GM19351 (cell line): ENCODE data around the gene CDIPT.
"Not testable (repeated sequence)": the region's sequence is repeated elsewhere in the genome, so short reads cannot be mapped to it uniquely, and the experiment has no call there.

Source experiments
- ATAC-seq: cut with Tn5 transposase; IDR thresholded peaks from one replicate; pipeline ENCODE4 v1.9.1; 2021; ENCODE audit warnings: mild to moderate bottlenecking, moderate library complexity; ENCODE audit not compliant: unreplicated experiment

The CDIPT gene

GRCh38 chr16:29862884-29863668, at the start of gene CDIPT:
Gene CDIPT, minus strand, starts transcription at chr16:29863226. Its CDS starts 369 bp downstream, at chr16:29862857.
- ATAC-seq = peak; percentile 91

- ATAC-seq = no peak
Measured at GRCh38 chr16:29912087-29912486, 49.1 kb upstream of the CDIPT start.

- no peak for ATAC-seq
Measured at GRCh38 chr16:29911676-29912010, 48.6 kb upstream of the CDIPT start.

- no peak for ATAC-seq
Measured at GRCh38 chr16:29910819-29911675, 48.0 kb upstream of the CDIPT start.

GRCh38 chr16:29909851-29910250, 46.8 kb upstream of the CDIPT start:
- not testable (repeated sequence) for ATAC-seq

GRCh38 chr16:29909391-29909790, 46.4 kb upstream of the CDIPT start:
- no peak for ATAC-seq

GRCh38 chr16:29908719-29909220, 45.7 kb upstream of the CDIPT start:
- no peak for ATAC-seq

- ATAC-seq = no peak
Measured at GRCh38 chr16:29907973-29908372, 44.9 kb upstream of the CDIPT start.

GRCh38 chr16:29906520-29907244, 43.7 kb upstream of the CDIPT start:
- no peak for ATAC-seq

GRCh38 chr16:29905668-29906067, 42.6 kb upstream of the CDIPT start:
- no peak for ATAC-seq

GRCh38 chr16:29904947-29905346, 41.9 kb upstream of the CDIPT start:
- no peak for ATAC-seq

- ATAC-seq = no peak
Measured at GRCh38 chr16:29903590-29903989, 40.6 kb upstream of the CDIPT start.

GRCh38 chr16:29901607-29901945, 38.5 kb upstream of the CDIPT start:
- ATAC-seq = no peak

GRCh38 chr16:29900888-29901606, 38.0 kb upstream of the CDIPT start:
- no peak for ATAC-seq

GRCh38 chr16:29900102-29900887, 37.3 kb upstream of the CDIPT start, which contains the start of gene ASPHD1:
Gene ASPHD1, plus strand, starts transcription at chr16:29900488. Its CDS starts 484 bp downstream, at chr16:29900972.
- no peak for ATAC-seq

- no peak for ATAC-seq
Measured at GRCh38 chr16:29899516-29900101, 36.6 kb upstream of the CDIPT start, which contains the start of gene SEZ6L2. Gene SEZ6L2, minus strand, starts transcription at chr16:29899550. Its CDS starts 531 bp downstream, at chr16:29899019.

- no peak for ATAC-seq
Measured at GRCh38 chr16:29898804-29899515, 35.9 kb upstream of the CDIPT start.

GRCh38 chr16:29898135-29898803, 35.2 kb upstream of the CDIPT start:
- ATAC-seq = no peak
